ENCODE data around the gene MYOG. TPM values are rescaled to one million over a fixed set of nuclear protein-coding genes. Genes with fewer than 3 reads are reported as not detected.

The MYOG gene
- total and polyA plus RNA-seq, 2 experiments from 2014 or later = not detected

GRCh38 chr1:203124546-203125317, 38.9 kb upstream of the MYOG start:
- no peak for TF ChIP-seq EZH2phosphoT487 (IDR thresholded peaks at IDR 0.05; ENCODE audit: low read depth, severe bottlenecking, unreplicated experiment)
- no peak for TF ChIP-seq CTCF (IDR thresholded peaks at IDR 0.05; ENCODE audit: poor library complexity)
- no peak for TF ChIP-seq EZH2 (IDR thresholded peaks at IDR 0.05; ENCODE audit: borderline replicate concordance)
- H2AFZ ChIP-seq = no peak overlapping the region
- no peaks in the 10 kb centered on the region for H4K20me1 ChIP-seq (ENCODE audit: insufficient read depth, poor library complexity, severe bottlenecking)

GRCh38 chr1:203124011-203124410, 38.2 kb upstream of the MYOG start:
- TF ChIP-seq EZH2phosphoT487 (IDR thresholded peaks at IDR 0.05; ENCODE audit: low read depth, severe bottlenecking, unreplicated experiment) (no peak), CTCF (IDR thresholded peaks at IDR 0.05; ENCODE audit: poor library complexity) (no peak), EZH2 (IDR thresholded peaks at IDR 0.05; ENCODE audit: borderline replicate concordance) (no peak)
- whole genome bisulfite sequencing (ENCODE audit: low lambda C conversion rate, missing lambda C conversion rate) = 74% methylated on average over 5 of the region's 5 CpGs
- peaks cover 13% of the 10 kb centered on the region for H3K4me1 ChIP-seq (ENCODE audit: insufficient read depth)

More at GRCh38 chr1:203124546-203125317, 38.9 kb upstream of the MYOG start:
- no peak overlapping the region for H3K4me2 ChIP-seq
- H3K4me3 ChIP-seq = no peak overlapping the region
- H3K79me2 ChIP-seq = no peaks in the 10 kb centered on the region
- H3K27ac ChIP-seq = no peak overlapping the region
- no peaks in the 10 kb centered on the region for H3K9me2 ChIP-seq (replicated peaks; ENCODE audit: insufficient read depth)
- no peak for DNase-seq (ENCODE audit: low spot score)
- no peaks in the 10 kb centered on the region for H3K9me3 ChIP-seq (ENCODE audit: low read depth)
- H3K4me1 ChIP-seq (ENCODE audit: insufficient read depth) = peaks cover 13% of the 10 kb centered on the region
- no peaks in the 10 kb centered on the region for H3K36me3 ChIP-seq (replicated peaks; ENCODE audit: insufficient read depth, low read depth)
- 77% methylated on average over 5 of the region's 5 CpGs for WGBS (ENCODE audit: low lambda C conversion rate, missing lambda C conversion rate)
- peaks cover 25% of the 10 kb centered on the region for H3K27me3 ChIP-seq

GRCh38 chr1:203122159-203122558, 36.3 kb upstream of the MYOG start:
- no peaks in the 10 kb centered on the region for H3K9me2 ChIP-seq (replicated peaks; ENCODE audit: insufficient read depth)
- no peaks in the 10 kb centered on the region for H4K20me1 ChIP-seq (ENCODE audit: insufficient read depth, poor library complexity, severe bottlenecking)
- peaks cover 22% of the 10 kb centered on the region for H3K27me3 ChIP-seq
- TF ChIP-seq EZH2phosphoT487 (IDR thresholded peaks at IDR 0.05; ENCODE audit: low read depth, severe bottlenecking, unreplicated experiment) (no peak), CTCF (IDR thresholded peaks at IDR 0.05; ENCODE audit: poor library complexity) (no peak), EZH2 (IDR thresholded peaks at IDR 0.05; ENCODE audit: borderline replicate concordance) (no peak)
- DNase-seq (ENCODE audit: low spot score) = no peak
- no peaks in the 10 kb centered on the region for H3K36me3 ChIP-seq (replicated peaks; ENCODE audit: insufficient read depth, low read depth)
- H3K9me3 ChIP-seq (ENCODE audit: low read depth) = no peaks in the 10 kb centered on the region
- H3K4me1 ChIP-seq (ENCODE audit: insufficient read depth) = peaks cover 5% of the 10 kb centered on the region
- H3K4me2 ChIP-seq = no peak overlapping the region
- H2AFZ ChIP-seq = no peak overlapping the region
- no peaks in the 10 kb centered on the region for H3K79me2 ChIP-seq
- WGBS (ENCODE audit: low lambda C conversion rate, missing lambda C conversion rate) = 93% methylated on average over 2 of the region's 2 CpGs
- no peak overlapping the region for H3K27ac ChIP-seq
- no peak overlapping the region for H3K4me3 ChIP-seq

More at GRCh38 chr1:203124011-203124410, 38.2 kb upstream of the MYOG start:
- H4K20me1 ChIP-seq (ENCODE audit: insufficient read depth, poor library complexity, severe bottlenecking) = no peaks in the 10 kb centered on the region
- H3K4me2 ChIP-seq = no peak overlapping the region
- no peaks in the 10 kb centered on the region for H3K9me2 ChIP-seq (replicated peaks; ENCODE audit: insufficient read depth)
- H3K9me3 ChIP-seq (ENCODE audit: low read depth) = no peaks in the 10 kb centered on the region
- H3K79me2 ChIP-seq = no peaks in the 10 kb centered on the region
- no peak overlapping the region for H3K27ac ChIP-seq
- H3K27me3 ChIP-seq = peaks cover 25% of the 10 kb centered on the region
- no peak for DNase-seq (ENCODE audit: low spot score)
- no peak overlapping the region for H3K4me3 ChIP-seq
- no peaks in the 10 kb centered on the region for H3K36me3 ChIP-seq (replicated peaks; ENCODE audit: insufficient read depth, low read depth)
- H2AFZ ChIP-seq = no peak overlapping the region
